KMS-11 (cell line): ENCODE measurements around the gene PRKCSH.
"Not testable (repeated sequence)": the region's sequence is repeated elsewhere in the genome, so short reads cannot be mapped to it uniquely, and the experiment has no call there.

Experiments
- H2AFZ ChIP-seq: fragments of 200-600 bp; sonication (generic); 2 replicates; pipeline ENCODE4 v1.6.1; 2016; ENCODE audit warnings: antibody characterized with exemption, mixed run types, low read depth
- H3K27ac ChIP-seq: fragments of 200-600 bp; sonication (generic); 2 replicates; pipeline ENCODE4 v1.6.1; 2016; ENCODE audit warnings: mild to moderate bottlenecking, mixed run types
- H3K27me3 ChIP-seq: fragments of 200-600 bp; sonication (generic); 2 replicates; pipeline ENCODE4 v1.6.1; 2017; ENCODE audit warnings: mild to moderate bottlenecking, low read depth, mixed run types, moderate library complexity; ENCODE audit not compliant: insufficient read depth
- H3K36me3 ChIP-seq: fragments of 200-600 bp; sonication (generic); 2 replicates; pipeline ENCODE4 v1.6.1; 2017; ENCODE audit warnings: mild to moderate bottlenecking, mixed run types; ENCODE audit not compliant: insufficient read depth
- H3K4me1 ChIP-seq: fragments of 200-600 bp; sonication (generic); 2 replicates; pipeline ENCODE4 v1.6.1; 2016; ENCODE audit warnings: mild to moderate bottlenecking, low read depth, mixed run types; ENCODE audit not compliant: poor library complexity, severe bottlenecking
- H3K4me2 ChIP-seq: fragments of 200-600 bp; sonication (generic); 2 replicates; pipeline ENCODE4 v1.7.0; 2016; ENCODE audit warnings: mild to moderate bottlenecking, mixed run types
- H3K4me3 ChIP-seq: fragments of 200-600 bp; sonication (generic); IDR thresholded peaks from 2 replicates; pipeline ENCODE4 v1.6.1; 2017; ENCODE audit warnings: low read depth, low read length, mixed read lengths; ENCODE audit not compliant: insufficient read depth
- H3K79me2 ChIP-seq: fragments of 200-600 bp; sonication (generic); 2 replicates; pipeline ENCODE4 v1.6.1; 2016; ENCODE audit warnings: low read depth, mixed run types; ENCODE audit not compliant: insufficient read depth
- H3K9ac ChIP-seq: fragments of 200-600 bp; sonication (generic); 2 replicates; pipeline ENCODE4 v1.6.1; 2016; ENCODE audit warnings: mild to moderate bottlenecking, mixed run types
- H4K20me1 ChIP-seq: fragments of 200-600 bp; sonication (generic); 2 replicates; pipeline ENCODE4 v1.6.1; 2016; ENCODE audit warnings: mild to moderate bottlenecking, mixed run types; ENCODE audit not compliant: insufficient read depth
- TF ChIP-seq, protein P1 (sequence below): fragments of 200-600 bp; sonication (generic); conservative IDR thresholded peaks from 2 replicates; pipeline ENCODE4 v1.6.1; 2017; ENCODE audit warnings: low read depth, mild to moderate bottlenecking, antibody characterized with exemption, low read length, moderate library complexity, mixed read lengths

PRKCSH gene

DNA sequence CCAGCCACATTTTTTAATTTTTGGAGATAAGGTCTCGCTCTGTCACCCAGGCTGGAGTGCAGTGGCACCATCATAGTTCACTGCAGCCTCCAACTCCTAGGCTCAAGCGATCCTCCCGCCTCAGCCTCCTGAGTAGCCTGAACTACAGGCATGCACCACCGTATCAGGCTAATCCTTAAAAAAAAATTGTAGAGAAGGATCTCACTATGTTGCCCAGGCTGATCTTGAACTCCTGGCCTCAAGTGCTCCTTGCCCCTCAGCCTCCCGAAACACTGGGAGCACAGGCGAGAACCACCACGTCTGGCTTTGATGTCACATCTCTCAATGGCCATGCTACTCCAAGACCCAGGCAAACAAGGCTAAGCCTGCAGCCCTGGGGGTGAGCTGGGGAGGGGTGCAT lies 21.2 kb downstream of the PRKCSH start:
- no peak overlapping the region for H3K9ac ChIP-seq
- H2AFZ ChIP-seq = no peak overlapping the region
- peaks cover 6% of the 10 kb centered on the region; the same call in 1 of the 2 replicates for H3K27me3 ChIP-seq
- no peak overlapping the region for H3K4me2 ChIP-seq
- H3K27ac ChIP-seq = no peak overlapping the region
- no peaks in the 10 kb centered on the region for H3K4me1 ChIP-seq
- no peaks in the 10 kb centered on the region for H4K20me1 ChIP-seq
- H3K4me3 ChIP-seq = no peak overlapping the region
- H3K36me3 ChIP-seq = no peaks in the 10 kb centered on the region
- TF ChIP-seq, protein P1, sequence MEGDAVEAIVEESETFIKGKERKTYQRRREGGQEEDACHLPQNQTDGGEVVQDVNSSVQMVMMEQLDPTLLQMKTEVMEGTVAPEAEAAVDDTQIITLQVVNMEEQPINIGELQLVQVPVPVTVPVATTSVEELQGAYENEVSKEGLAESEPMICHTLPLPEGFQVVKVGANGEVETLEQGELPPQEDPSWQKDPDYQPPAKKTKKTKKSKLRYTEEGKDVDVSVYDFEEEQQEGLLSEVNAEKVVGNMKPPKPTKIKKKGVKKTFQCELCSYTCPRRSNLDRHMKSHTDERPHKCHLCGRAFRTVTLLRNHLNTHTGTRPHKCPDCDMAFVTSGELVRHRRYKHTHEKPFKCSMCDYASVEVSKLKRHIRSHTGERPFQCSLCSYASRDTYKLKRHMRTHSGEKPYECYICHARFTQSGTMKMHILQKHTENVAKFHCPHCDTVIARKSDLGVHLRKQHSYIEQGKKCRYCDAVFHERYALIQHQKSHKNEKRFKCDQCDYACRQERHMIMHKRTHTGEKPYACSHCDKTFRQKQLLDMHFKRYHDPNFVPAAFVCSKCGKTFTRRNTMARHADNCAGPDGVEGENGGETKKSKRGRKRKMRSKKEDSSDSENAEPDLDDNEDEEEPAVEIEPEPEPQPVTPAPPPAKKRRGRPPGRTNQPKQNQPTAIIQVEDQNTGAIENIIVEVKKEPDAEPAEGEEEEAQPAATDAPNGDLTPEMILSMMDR = no peak
- no peaks in the 10 kb centered on the region for H3K79me2 ChIP-seq

DNA sequence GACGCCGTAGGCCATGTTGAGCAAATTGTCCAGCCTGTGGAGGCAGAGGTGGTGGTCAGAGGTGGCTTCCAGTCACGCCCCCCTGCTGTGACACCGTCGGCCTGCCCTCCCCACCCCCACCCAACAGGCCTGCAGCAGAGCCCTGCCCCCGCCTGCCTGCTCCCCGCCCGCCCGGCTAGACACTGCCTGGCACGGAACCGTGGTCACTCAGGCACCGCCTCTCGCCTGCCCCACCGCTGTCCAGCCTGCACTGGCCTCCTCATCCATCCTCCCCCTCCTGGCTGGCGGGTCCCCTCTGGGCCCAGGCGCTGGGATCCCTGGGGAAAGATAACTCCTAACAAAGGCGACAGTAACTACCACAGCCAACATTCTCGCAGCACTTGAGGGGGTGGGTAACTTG lies 21.7 kb downstream of the PRKCSH start:
- Histone ChIP-seq H3K36me3 (no peaks in the 10 kb centered on the region), H3K9ac (no peak overlapping the region), H3K79me2 (no peaks in the 10 kb centered on the region), H3K4me1 (no peaks in the 10 kb centered on the region), H4K20me1 (no peaks in the 10 kb centered on the region), H3K4me2 (no peak overlapping the region), H3K27me3 (peaks cover 6% of the 10 kb centered on the region; the same call in 1 of the 2 replicates), H3K27ac (no peak overlapping the region), H3K4me3 (no peak overlapping the region), H2AFZ (no peak overlapping the region)
- TF ChIP-seq, protein P1 = no peak

DNA sequence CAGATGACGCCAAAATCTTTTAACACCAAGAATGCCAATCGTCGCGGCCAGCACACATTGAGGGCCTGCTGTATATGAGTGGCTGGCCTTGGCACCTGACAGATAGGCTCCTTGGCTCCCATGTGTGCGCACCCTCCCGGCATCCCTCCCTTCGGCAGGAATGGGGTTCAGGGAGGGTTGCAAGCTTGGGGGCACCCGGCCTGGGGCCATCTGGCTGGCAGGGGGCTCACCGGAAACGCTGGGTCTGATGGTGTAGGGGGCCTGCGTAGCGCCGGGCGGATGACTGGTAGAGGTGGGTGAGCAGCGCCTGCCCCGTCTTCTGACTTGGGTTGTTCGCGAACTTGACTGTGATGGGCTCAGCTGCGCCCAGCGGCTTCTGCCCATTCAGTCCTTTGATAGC lies 22.4 kb downstream of the PRKCSH start:
- Histone ChIP-seq H2AFZ (no peak overlapping the region), H3K36me3 (no peaks in the 10 kb centered on the region), H3K79me2 (no peaks in the 10 kb centered on the region), H3K4me2 (no peak overlapping the region), H3K27ac (no peak overlapping the region), H4K20me1 (no peaks in the 10 kb centered on the region), H3K9ac (no peak overlapping the region), H3K4me1 (no peaks in the 10 kb centered on the region), H3K27me3 (peaks cover 6% of the 10 kb centered on the region; the same call in 1 of the 2 replicates), H3K4me3 (no peak overlapping the region)
- TF ChIP-seq, protein P1 = no peak

DNA sequence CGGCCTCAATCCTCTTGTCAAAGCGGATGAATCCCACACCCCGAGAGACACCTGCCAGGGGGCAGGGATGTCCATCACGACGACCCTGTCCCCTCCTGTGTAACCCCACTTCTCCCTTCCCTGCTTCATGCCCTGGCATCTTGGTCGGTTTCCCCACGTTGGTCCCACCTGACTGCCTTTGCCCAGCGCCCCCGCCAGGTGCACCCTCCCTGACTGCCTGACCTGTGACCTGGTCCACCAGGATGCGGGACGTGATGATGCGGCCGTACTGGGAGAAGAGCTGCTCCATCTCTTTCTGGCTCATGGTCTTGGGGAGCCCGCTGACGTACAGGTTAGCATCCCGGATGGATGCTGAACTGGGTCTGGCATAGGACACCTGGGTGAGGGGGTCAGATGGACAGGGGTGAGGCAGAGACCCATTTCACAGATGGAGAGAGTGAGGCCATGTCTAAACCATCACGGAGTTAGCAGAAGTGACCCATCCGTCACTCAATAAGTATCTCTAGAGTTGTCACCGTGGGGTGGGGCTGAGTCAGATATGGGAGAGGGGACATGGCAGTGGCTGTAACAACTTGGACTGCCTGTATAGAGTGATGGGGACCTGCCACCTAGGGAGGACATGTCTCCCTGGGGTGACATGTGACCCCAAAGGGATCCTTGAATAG lies 22.9 kb downstream of the PRKCSH start:
- TF ChIP-seq, protein P1 = no peak
- H3K27me3 ChIP-seq = peaks cover 6% of the 10 kb centered on the region; the same call in 1 of the 2 replicates
- H3K36me3 ChIP-seq = no peaks in the 10 kb centered on the region
- H3K4me3 ChIP-seq = no peak overlapping the region
- H4K20me1 ChIP-seq = no peaks in the 10 kb centered on the region
- no peak overlapping the region for H3K27ac ChIP-seq
- H3K79me2 ChIP-seq = no peaks in the 10 kb centered on the region
- H3K4me2 ChIP-seq = no peak overlapping the region
- H3K9ac ChIP-seq = no peak overlapping the region
- no peak overlapping the region for H2AFZ ChIP-seq
- no peaks in the 10 kb centered on the region for H3K4me1 ChIP-seq

DNA sequence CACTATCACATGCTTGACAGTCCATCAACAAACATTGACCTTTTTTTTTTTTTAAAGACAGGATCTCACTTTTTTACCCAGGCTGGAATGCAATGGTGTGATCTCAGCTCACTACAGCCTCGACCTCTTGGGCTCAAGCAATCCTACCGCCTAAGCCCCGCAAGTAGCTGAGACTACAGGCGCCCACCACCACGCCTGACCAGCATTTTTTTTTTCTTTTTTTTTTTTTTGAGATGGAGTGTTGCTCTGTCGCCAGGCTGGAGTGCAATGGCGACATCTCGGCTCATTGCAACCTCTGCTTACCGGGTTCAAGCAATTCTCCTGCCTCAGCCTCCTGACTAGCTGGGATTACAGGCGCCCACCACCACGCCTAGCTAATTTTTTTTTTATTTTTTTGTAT lies 23.5 kb downstream of the PRKCSH start:
- H3K27me3 ChIP-seq, H3K79me2 ChIP-seq, H2AFZ ChIP-seq, H4K20me1 ChIP-seq, H3K27ac ChIP-seq, H3K9ac ChIP-seq, H3K4me2 ChIP-seq, H3K4me3 ChIP-seq, H3K36me3 ChIP-seq, H3K4me1 ChIP-seq: not testable (repeated sequence)
